Activated naive CD8-positive, alpha-beta T cell (primary cell): Measurements from ENCODE around the gene FADS2.

Experiments used
- H3K27ac Mint-ChIP-seq: one replicate; pipeline ENCODE4 v1.8.0; 2021; ENCODE audit warnings: mixed read lengths
- H3K27me3 Mint-ChIP-seq: one replicate; pipeline ENCODE4 v1.8.0; 2021; ENCODE audit warnings: mixed read lengths
- H3K36me3 Mint-ChIP-seq: one replicate; pipeline ENCODE4 v1.8.0; 2021; ENCODE audit warnings: mixed read lengths
- H3K4me1 Mint-ChIP-seq: one replicate; pipeline ENCODE4 v1.8.0; 2021; ENCODE audit warnings: low read depth, mixed read lengths
- H3K4me3 Mint-ChIP-seq: one replicate; pipeline ENCODE4 v1.8.0; 2021; ENCODE audit warnings: mild to moderate bottlenecking, mixed read lengths
- H3K9me3 Mint-ChIP-seq: one replicate; pipeline ENCODE4 v1.8.0; 2021; ENCODE audit warnings: low read depth, mixed read lengths

Gene FADS2

DNA sequence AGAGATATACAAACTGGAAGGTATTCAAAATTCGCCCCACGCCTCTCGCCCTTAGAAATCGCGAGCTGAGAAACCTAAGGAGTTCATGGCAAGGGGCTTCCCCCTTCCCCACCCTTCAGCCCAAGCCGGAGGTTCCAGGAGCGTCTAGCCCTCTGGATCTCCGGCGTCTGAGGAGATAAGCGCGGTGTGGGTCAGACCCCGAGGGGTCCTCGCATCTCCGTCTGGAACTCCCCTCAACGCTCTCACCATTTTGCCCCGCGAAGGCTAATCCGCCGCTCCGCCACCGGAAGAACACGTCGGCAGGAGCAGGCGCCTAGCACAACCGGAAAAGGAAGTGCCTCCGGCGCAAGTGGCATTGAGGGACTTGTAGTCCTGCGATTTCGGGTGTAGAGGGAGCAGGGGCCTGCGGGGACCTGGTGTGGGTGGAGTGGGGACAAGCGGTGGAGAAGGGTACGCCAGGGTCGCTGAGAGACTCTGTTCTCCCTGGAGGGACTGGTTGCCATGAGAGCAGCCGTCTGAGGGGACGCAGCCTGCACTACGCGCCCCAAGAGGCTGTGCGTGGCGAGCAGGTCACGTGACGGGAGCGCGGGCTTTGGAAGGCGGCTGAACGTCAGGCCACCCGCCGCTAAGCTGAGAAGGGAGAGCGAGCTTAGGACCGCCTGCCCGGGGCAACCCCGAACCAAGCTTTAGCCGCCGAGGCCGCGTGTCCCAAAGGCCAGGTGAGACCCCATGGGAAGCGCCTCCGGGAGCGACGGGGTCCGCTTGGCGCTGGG is 35.6 kb upstream of the FADS2 start, which contains the start of the genes FEN1 and TMEM258:
TSS of gene FEN1 (plus strand) at position 602 of the 773 bp plus-strand sequence. CDS start 2,451 bp downstream, outside the sequence.
TSS of gene TMEM258 (minus strand) at position 290 of the 773 bp plus-strand sequence. CDS start at position 249, 41 bp downstream.
- peaks cover 11% of the 10 kb centered on the region for H3K36me3 Mint-ChIP-seq
- peak within 1 kb of the TSS; percentile 100 for H3K27ac Mint-ChIP-seq
- no peaks in the 10 kb centered on the region for H3K27me3 Mint-ChIP-seq
- no peaks in the 10 kb centered on the region for H3K9me3 Mint-ChIP-seq
- H3K4me1 Mint-ChIP-seq: peaks cover 31% of the 10 kb centered on the region
- H3K4me3 Mint-ChIP-seq: peak within 1 kb of the TSS; percentile 97

DNA sequence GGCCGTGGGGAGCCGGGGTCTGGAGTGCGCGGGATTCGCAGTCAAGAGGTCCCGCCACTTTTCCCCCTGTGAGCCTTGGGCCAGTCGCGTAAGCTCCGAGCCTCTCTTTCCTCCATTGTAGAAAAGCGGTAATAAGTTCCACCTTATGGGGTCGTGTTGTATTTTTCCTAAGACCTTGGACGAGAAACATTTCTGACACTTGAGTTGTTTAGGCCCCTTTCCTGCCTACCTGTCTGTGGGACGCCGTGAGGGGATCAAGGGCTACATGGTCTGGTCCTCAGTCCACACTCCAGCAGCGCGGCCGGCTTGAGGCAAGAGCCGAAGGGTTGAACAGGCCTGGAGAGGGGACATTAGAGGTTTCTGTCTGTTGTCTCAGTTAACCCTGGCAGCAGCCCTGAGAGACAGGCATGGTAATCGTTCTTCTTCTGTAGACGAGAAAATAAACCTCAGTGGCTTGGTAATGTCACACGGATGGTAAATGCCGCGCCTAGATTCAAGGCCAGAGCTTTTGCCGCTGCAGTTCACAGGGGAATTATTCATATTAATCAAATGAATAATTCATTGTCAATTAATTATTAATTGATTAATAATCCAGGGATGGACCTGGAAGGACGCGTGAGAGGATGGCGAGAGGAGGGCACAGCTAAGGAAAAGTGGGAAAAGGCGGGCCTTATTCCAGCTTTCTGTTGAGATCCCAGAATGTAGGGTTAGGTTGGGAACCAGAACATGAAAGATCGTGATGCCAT is 34.8 kb upstream of the FADS2 start:
- peaks cover 9% of the 10 kb centered on the region for H3K36me3 Mint-ChIP-seq
- no peaks in the 10 kb centered on the region for H3K9me3 Mint-ChIP-seq
- no peaks in the 10 kb centered on the region for H3K27me3 Mint-ChIP-seq
- H3K27ac Mint-ChIP-seq: peak overlapping the region; percentile 100
- H3K4me3 Mint-ChIP-seq: peak overlapping the region; percentile 97
- peaks cover 28% of the 10 kb centered on the region for H3K4me1 Mint-ChIP-seq

DNA sequence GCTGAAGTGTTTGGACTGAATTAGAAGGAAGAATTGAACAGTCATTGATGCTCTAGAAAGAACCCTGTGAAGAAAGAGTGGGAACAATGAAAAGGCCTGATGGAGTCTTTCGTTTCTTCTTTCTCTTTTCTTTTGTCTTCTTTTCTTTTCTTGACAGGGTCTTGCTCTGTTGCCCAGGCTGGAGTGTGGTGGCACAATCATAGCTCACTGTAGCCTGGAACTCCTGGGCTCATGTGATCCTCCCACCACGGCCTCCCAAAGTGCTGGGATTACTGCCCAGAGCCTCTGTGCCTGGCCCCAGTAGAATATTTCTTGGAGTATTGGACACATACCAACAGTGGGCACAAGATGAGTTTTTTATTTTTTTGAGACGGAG is 34.3 kb upstream of the FADS2 start:
- H3K4me3 Mint-ChIP-seq: peak overlapping the region; percentile 97
- H3K36me3 Mint-ChIP-seq: peaks cover 9% of the 10 kb centered on the region
- H3K27me3 Mint-ChIP-seq: no peaks in the 10 kb centered on the region
- peaks cover 28% of the 10 kb centered on the region for H3K4me1 Mint-ChIP-seq
- H3K9me3 Mint-ChIP-seq: no peaks in the 10 kb centered on the region
- peak overlapping the region; percentile 100 for H3K27ac Mint-ChIP-seq

DNA sequence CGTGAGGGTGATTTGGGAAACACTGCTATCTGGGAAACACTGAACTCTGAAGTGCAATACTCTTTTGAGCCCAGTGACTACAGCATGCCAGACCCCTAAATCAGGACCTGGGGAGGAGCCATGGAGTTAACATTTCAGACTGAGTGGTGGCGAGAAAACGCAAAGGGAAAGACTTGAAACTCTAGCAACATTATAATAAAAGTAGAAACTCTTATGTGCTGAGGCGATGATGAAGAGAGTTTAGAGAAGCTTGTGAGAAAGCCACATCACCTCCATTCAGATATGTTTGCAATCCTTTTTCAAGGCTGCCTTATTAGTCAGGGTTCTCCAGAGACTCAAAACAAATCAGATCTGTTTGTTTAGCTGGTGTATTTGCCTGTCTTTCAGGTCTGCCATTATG is 33.5 kb upstream of the FADS2 start:
- Mint-ChIP-seq H3K36me3 (peaks cover 10% of the 10 kb centered on the region), H3K9me3 (no peaks in the 10 kb centered on the region), H3K27ac (no peak overlapping the region), H3K4me3 (peak overlapping the region; percentile 7), H3K4me1 (peaks cover 28% of the 10 kb centered on the region), H3K27me3 (no peaks in the 10 kb centered on the region)

- H3K4me1 Mint-ChIP-seq: peaks cover 25% of the 10 kb centered on the region
- H3K9me3 Mint-ChIP-seq: no peaks in the 10 kb centered on the region
- no peak overlapping the region for H3K4me3 Mint-ChIP-seq
- H3K27me3 Mint-ChIP-seq: no peaks in the 10 kb centered on the region
- H3K27ac Mint-ChIP-seq: no peak overlapping the region
- H3K36me3 Mint-ChIP-seq: peaks cover 12% of the 10 kb centered on the region
Observed at GRCh38 chr11:61795459-61795858, 32.6 kb upstream of the FADS2 start.

DNA sequence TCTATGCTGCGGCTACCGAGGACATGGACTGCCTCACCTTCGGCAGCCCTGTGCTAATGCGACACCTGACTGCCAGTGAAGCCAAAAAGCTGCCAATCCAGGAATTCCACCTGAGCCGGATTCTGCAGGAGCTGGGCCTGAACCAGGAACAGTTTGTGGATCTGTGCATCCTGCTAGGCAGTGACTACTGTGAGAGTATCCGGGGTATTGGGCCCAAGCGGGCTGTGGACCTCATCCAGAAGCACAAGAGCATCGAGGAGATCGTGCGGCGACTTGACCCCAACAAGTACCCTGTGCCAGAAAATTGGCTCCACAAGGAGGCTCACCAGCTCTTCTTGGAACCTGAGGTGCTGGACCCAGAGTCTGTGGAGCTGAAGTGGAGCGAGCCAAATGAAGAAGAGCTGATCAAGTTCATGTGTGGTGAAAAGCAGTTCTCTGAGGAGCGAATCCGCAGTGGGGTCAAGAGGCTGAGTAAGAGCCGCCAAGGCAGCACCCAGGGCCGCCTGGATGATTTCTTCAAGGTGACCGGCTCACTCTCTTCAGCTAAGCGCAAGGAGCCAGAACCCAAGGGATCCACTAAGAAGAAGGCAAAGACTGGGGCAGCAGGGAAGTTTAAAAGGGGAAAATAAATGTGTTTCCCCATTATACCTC is 32.1 kb upstream of the FADS2 start:
- peaks cover 13% of the 10 kb centered on the region for H3K36me3 Mint-ChIP-seq
- no peaks in the 10 kb centered on the region for H3K27me3 Mint-ChIP-seq
- H3K4me1 Mint-ChIP-seq: peaks cover 22% of the 10 kb centered on the region
- H3K27ac Mint-ChIP-seq: no peak overlapping the region
- no peak overlapping the region for H3K4me3 Mint-ChIP-seq
- H3K9me3 Mint-ChIP-seq: no peaks in the 10 kb centered on the region

- no peak overlapping the region for H3K27ac Mint-ChIP-seq
- peaks cover 15% of the 10 kb centered on the region for H3K4me1 Mint-ChIP-seq
- no peaks in the 10 kb centered on the region for H3K9me3 Mint-ChIP-seq
- H3K36me3 Mint-ChIP-seq: peaks cover 9% of the 10 kb centered on the region
- H3K27me3 Mint-ChIP-seq: no peaks in the 10 kb centered on the region
- no peak overlapping the region for H3K4me3 Mint-ChIP-seq
Observed at GRCh38 chr11:61797263-61797944, 30.7 kb upstream of the FADS2 start.

GRCh38 chr11:61799665-61800284 is 28.3 kb upstream of the FADS2 start:
- Mint-ChIP-seq H3K27ac (no peak overlapping the region), H3K27me3 (no peaks in the 10 kb centered on the region), H3K4me1 (peaks cover 8% of the 10 kb centered on the region), H3K4me3 (no peak overlapping the region), H3K36me3 (peaks cover 9% of the 10 kb centered on the region), H3K9me3 (no peaks in the 10 kb centered on the region)

- H3K27me3 Mint-ChIP-seq: no peaks in the 10 kb centered on the region
Observed at GRCh38 chr11:61800331-61801281, 27.5 kb upstream of the FADS2 start.

GRCh38 chr11:61802605-61803004 is 25.5 kb upstream of the FADS2 start:
- Mint-ChIP-seq H3K9me3 (no peaks in the 10 kb centered on the region), H3K27ac (no peak overlapping the region), H3K4me1 (no peaks in the 10 kb centered on the region), H3K4me3 (no peak overlapping the region), H3K36me3 (peaks cover 4% of the 10 kb centered on the region), H3K27me3 (no peaks in the 10 kb centered on the region)

More at GRCh38 chr11:61800331-61801281, 27.5 kb upstream of the FADS2 start:
- Mint-ChIP-seq H3K36me3 (peaks cover 9% of the 10 kb centered on the region), H3K9me3 (no peaks in the 10 kb centered on the region), H3K27ac (peak overlapping the region; percentile 7), H3K4me1 (peaks cover 4% of the 10 kb centered on the region), H3K4me3 (no peak overlapping the region)

GRCh38 chr11:61803889-61804647 is 24.0 kb upstream of the FADS2 start:
- Mint-ChIP-seq H3K36me3 (peaks cover 4% of the 10 kb centered on the region), H3K4me3 (no peak overlapping the region), H3K4me1 (no peaks in the 10 kb centered on the region), H3K27ac (no peak overlapping the region), H3K9me3 (no peaks in the 10 kb centered on the region), H3K27me3 (no peaks in the 10 kb centered on the region)

- Mint-ChIP-seq H3K4me1 (no peaks in the 10 kb centered on the region), H3K36me3 (peaks cover 3% of the 10 kb centered on the region), H3K27ac (no peak overlapping the region), H3K9me3 (no peaks in the 10 kb centered on the region), H3K27me3 (no peaks in the 10 kb centered on the region), H3K4me3 (no peak overlapping the region)
Observed at GRCh38 chr11:61805146-61805545, 23.0 kb upstream of the FADS2 start.

GRCh38 chr11:61806785-61807184 is 21.3 kb upstream of the FADS2 start:
- H3K4me1 Mint-ChIP-seq: no peaks in the 10 kb centered on the region
- H3K9me3 Mint-ChIP-seq: no peaks in the 10 kb centered on the region
- H3K27me3 Mint-ChIP-seq: no peaks in the 10 kb centered on the region

More at GRCh38 chr11:61806785-61807184, 21.3 kb upstream of the FADS2 start:
- Mint-ChIP-seq H3K27ac (no peak overlapping the region), H3K4me3 (no peak overlapping the region), H3K36me3 (no peaks in the 10 kb centered on the region)
